Retinal pigment epithelial cell (primary cell): Measurements from ENCODE around the gene LPCAT3.

ENCODE experiments used
- DNase-seq: peaks from one replicate; pipeline ENCODE4 v3.0.0-alpha.2; 2010; ENCODE audit warnings: low read depth
- H3K4me3 ChIP-seq: 2 replicates; pipeline ENCODE4 v1.5.1; 2011; ENCODE audit warnings: mild to moderate bottlenecking, low read length, control low read depth, moderate library complexity
- CTCF ChIP-seq: conservative IDR thresholded peaks from 2 replicates; pipeline ENCODE4 v1.5.1; 2011; ENCODE audit warnings: low read depth, low read length, control low read depth, inconsistent platforms

The LPCAT3 gene

DNA sequence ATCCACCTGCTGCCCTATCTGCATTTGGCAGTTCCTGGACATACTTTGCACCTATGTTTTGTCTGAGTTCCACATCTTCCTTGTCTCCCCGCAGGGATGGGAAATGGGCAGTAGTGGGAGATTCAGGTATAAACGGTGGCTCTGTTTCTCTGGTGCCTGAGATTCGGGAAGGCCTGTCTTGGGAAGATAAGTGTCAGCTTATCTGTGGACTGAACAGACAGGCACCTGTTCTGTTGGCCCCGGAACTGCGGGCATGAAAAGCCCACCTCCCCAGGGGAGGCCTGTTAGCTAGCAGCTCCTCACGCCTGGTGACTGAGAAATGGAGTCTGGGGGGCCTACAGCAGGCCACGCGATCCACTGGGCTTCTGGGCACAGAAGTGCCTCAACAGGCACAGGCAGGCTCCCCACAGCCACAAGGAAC is 53.7 kb downstream of the LPCAT3 start:
- H3K4me3 ChIP-seq: no peak overlapping the region
- DNase-seq: no peak
- no peak for TF ChIP-seq CTCF

GRCh38 chr12:6963791-6964413 is 54.4 kb downstream of the LPCAT3 start:
- DNase-seq: no peak
- no peak overlapping the region for H3K4me3 ChIP-seq
- TF ChIP-seq CTCF: no peak

GRCh38 chr12:6963016-6963731 is 55.1 kb downstream of the LPCAT3 start:
- TF ChIP-seq CTCF: no peak
- no peak for DNase-seq
- H3K4me3 ChIP-seq: no peak overlapping the region

DNA sequence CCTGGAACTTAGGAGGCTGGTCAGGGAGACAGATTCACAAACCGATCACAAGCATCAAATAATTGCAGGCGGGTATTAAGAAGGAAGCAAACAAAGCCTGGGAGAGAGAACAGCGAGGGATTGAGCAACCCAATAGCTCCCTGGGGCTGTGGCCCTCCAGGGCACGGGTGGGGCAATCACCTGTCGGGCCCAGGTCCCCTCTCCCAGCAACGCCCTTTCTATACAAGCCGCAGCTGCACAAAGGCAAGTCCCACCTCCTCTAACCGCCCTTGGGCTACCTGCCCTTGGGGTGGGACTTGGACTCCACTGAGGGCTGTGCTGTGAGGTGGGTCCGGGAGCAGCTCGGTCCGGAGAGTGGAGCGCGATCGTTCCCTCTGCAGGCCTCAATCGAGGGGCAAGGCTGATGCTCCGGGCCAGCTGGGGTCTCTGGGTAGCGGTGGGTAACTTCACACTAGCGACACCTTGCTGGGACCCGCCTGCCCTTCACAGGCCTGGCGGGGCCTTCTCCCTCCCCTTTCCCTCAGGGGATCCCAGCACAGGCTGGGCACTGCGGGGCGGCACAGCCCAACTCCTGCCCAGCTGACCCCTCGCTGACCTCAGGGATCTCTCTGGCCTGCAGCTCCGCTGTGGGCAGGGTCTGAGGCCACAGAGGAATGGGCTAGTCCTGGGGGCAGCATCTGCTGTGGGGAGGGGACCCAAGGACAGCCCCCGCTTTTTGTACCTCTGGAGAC is 55.8 kb downstream of the LPCAT3 start:
- H3K4me3 ChIP-seq: no peak overlapping the region
- no peak for DNase-seq
- TF ChIP-seq CTCF: no peak

DNA sequence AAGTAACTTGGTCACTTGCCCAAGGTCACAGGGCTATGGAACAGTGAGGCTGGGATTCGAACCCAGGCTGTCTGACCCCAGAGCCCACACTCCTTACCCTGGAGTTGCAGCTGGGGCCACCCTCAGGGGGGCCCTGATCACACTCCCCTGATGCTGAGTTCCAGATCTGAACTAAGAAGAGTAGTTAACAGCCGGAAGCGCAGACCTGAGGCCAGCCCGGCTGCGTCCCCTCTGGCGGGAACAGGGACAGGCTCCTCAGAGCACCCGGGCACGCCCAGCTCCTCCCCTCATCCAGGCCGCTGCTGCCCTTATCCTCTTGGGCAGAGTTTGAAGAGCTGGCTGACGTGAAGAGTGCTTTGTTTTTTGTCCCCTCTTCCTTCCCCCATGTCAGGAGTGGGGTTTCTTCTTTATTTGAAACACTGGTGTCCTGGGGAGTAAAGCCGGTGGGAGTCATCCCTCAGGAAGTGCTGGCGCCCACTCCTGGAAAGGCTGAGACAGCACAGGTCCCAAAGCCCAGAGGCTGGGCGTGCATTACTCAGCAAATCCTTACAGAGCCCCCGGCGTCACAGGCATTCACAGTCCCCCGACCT is 56.5 kb downstream of the LPCAT3 start:
- DNase-seq: no peak
- TF ChIP-seq CTCF: peak; percentile 71
- H3K4me3 ChIP-seq: peak overlapping the region; percentile 14

- H3K4me3 ChIP-seq: no peak overlapping the region
- TF ChIP-seq CTCF: no peak
- no peak for DNase-seq
These were observed 57.0 kb downstream of the LPCAT3 start for GRCh38 chr12:6961278-6961694.
